CD4-positive, alpha-beta T cell treated with Interferon gamma for 1 hour (primary cell): ENCODE results near the gene TRPM3.
"Not testable (repeated sequence)": the region's sequence is repeated elsewhere in the genome, so short reads cannot be mapped to it uniquely, and the experiment has no call there.

Experiments used
- DNase-seq: peaks from one replicate; pipeline ENCODE4 v3.0.0-alpha.2; 2020

The TRPM3 gene

GRCh38 chr9:70988551-70988950, 132.9 kb downstream of the TRPM3 start:
- DNase-seq: no peak

- DNase-seq: no peak
Observed at GRCh38 chr9:70987986-70988385, 133.4 kb downstream of the TRPM3 start.

GRCh38 chr9:70986984-70987383, 134.4 kb downstream of the TRPM3 start:
- no peak for DNase-seq

- no peak for DNase-seq
Observed at GRCh38 chr9:70983723-70984295, 137.6 kb downstream of the TRPM3 start.

GRCh38 chr9:70981312-70981711, 140.1 kb downstream of the TRPM3 start:
- no peak for DNase-seq

- no peak for DNase-seq
Observed at GRCh38 chr9:70979966-70980365, 141.5 kb downstream of the TRPM3 start.

- DNase-seq: no peak
Observed at GRCh38 chr9:70978085-70978484, 143.3 kb downstream of the TRPM3 start.

- no peak for DNase-seq
Observed at GRCh38 chr9:70975821-70976220, 145.6 kb downstream of the TRPM3 start.

GRCh38 chr9:70971723-70972122, 149.7 kb downstream of the TRPM3 start:
- DNase-seq: no peak

GRCh38 chr9:70966380-70966779, 155.0 kb downstream of the TRPM3 start:
- DNase-seq: not testable (repeated sequence)

GRCh38 chr9:70964861-70965260, 156.6 kb downstream of the TRPM3 start:
- no peak for DNase-seq

GRCh38 chr9:70963554-70963953, 157.9 kb downstream of the TRPM3 start:
- DNase-seq: no peak

GRCh38 chr9:70962761-70963440, 158.5 kb downstream of the TRPM3 start:
- DNase-seq: no peak

- DNase-seq: no peak
Observed at GRCh38 chr9:70959366-70959765, 162.1 kb downstream of the TRPM3 start.

- no peak for DNase-seq
Observed at GRCh38 chr9:70954596-70955143, 166.8 kb downstream of the TRPM3 start.

GRCh38 chr9:70954126-70954525, 167.3 kb downstream of the TRPM3 start:
- no peak for DNase-seq

- DNase-seq: no peak
Observed at GRCh38 chr9:70951749-70952727, 169.4 kb downstream of the TRPM3 start.

- DNase-seq: no peak
Observed at GRCh38 chr9:70950270-70950669, 171.2 kb downstream of the TRPM3 start.

GRCh38 chr9:70949239-70949638, 172.2 kb downstream of the TRPM3 start:
- DNase-seq: no peak

- DNase-seq: no peak
Observed at GRCh38 chr9:70948744-70949143, 172.7 kb downstream of the TRPM3 start.

- no peak for DNase-seq
Observed at GRCh38 chr9:70947511-70947910, 173.9 kb downstream of the TRPM3 start.

- no peak for DNase-seq
Observed at GRCh38 chr9:70947086-70947485, 174.3 kb downstream of the TRPM3 start.

GRCh38 chr9:70945301-70945700, 176.1 kb downstream of the TRPM3 start:
- no peak for DNase-seq
